ENCODE measurements around the gene TRAPPC3L. TPM values are rescaled to one million over a fixed set of nuclear protein-coding genes. Genes with fewer than 3 reads are reported as not detected.

Gene TRAPPC3L
- total RNA-seq, 1 experiment from 2014 or later = not detected

- Histone ChIP-seq H3K4me3 (ENCODE audit: low read depth, low read length, poor library complexity, severe bottlenecking) (no peak overlapping the region), H3K4me1 (ENCODE audit: insufficient read depth, low read length, poor library complexity, severe bottlenecking) (no peaks in the 10 kb centered on the region), H3K36me3 (ENCODE audit: insufficient read depth, low read length, poor library complexity, severe bottlenecking) (no peaks in the 10 kb centered on the region), H3K27me3 (replicated peaks; ENCODE audit: insufficient read depth, low read depth, low read length, poor library complexity) (no peaks in the 10 kb centered on the region), H3K27ac (ENCODE audit: low read depth, low read length, poor library complexity, severe bottlenecking) (no peak overlapping the region), H3K9me3 (ENCODE audit: low read depth, low read length, poor library complexity, severe bottlenecking) (no peaks in the 10 kb centered on the region)
- TF ChIP-seq CTCF (conservative IDR thresholded peaks at IDR 0.05; ENCODE audit: low read depth, low read length) = no peak
- no peak for TF ChIP-seq EZH2 (IDR thresholded peaks at IDR 0.05; ENCODE audit: borderline replicate concordance, low read depth, low read length, poor library complexity, severe bottlenecking)
- intact Hi-C loops (cut with micrococcal nuclease; ENCODE audit: unreplicated experiment) = no loop called here
- POLR2A ChIA-PET (ENCODE audit: low non-redundant PET) = no interaction called here
- BruUV-seq (replicated peaks) = no TSS peak
- no peak for DNase-seq (ENCODE audit: low spot score)
- CTCF ChIA-PET = no interaction called here
These were observed 95.2 kb downstream of the TRAPPC3L start for GRCh38 chr6:116450185-116450710.

GRCh38 chr6:116449565-116449964 lies 95.9 kb downstream of the TRAPPC3L start:
- Histone ChIP-seq H3K4me3 (ENCODE audit: low read depth, low read length, poor library complexity, severe bottlenecking) (no peak overlapping the region), H3K4me1 (ENCODE audit: insufficient read depth, low read length, poor library complexity, severe bottlenecking) (no peaks in the 10 kb centered on the region), H3K9me3 (ENCODE audit: low read depth, low read length, poor library complexity, severe bottlenecking) (no peaks in the 10 kb centered on the region), H3K36me3 (ENCODE audit: insufficient read depth, low read length, poor library complexity, severe bottlenecking) (no peaks in the 10 kb centered on the region), H3K27ac (ENCODE audit: low read depth, low read length, poor library complexity, severe bottlenecking) (no peak overlapping the region), H3K27me3 (replicated peaks; ENCODE audit: insufficient read depth, low read depth, low read length, poor library complexity) (no peaks in the 10 kb centered on the region)
- CTCF ChIA-PET = no interaction called here
- TF ChIP-seq CTCF (conservative IDR thresholded peaks at IDR 0.05; ENCODE audit: low read depth, low read length) (no peak), EZH2 (IDR thresholded peaks at IDR 0.05; ENCODE audit: borderline replicate concordance, low read depth, low read length, poor library complexity, severe bottlenecking) (no peak)
- POLR2A ChIA-PET (ENCODE audit: low non-redundant PET) = no interaction called here
- no TSS peak for BruUV-seq (replicated peaks)
- intact Hi-C loops (cut with micrococcal nuclease; ENCODE audit: unreplicated experiment) = no loop called here
- DNase-seq (ENCODE audit: low spot score) = no peak

- POLR2A ChIA-PET (ENCODE audit: low non-redundant PET) = no interaction called here
- Histone ChIP-seq H3K27ac (ENCODE audit: low read depth, low read length, poor library complexity, severe bottlenecking) (no peak overlapping the region), H3K9me3 (ENCODE audit: low read depth, low read length, poor library complexity, severe bottlenecking) (no peaks in the 10 kb centered on the region), H3K4me1 (ENCODE audit: insufficient read depth, low read length, poor library complexity, severe bottlenecking) (no peaks in the 10 kb centered on the region), H3K27me3 (replicated peaks; ENCODE audit: insufficient read depth, low read depth, low read length, poor library complexity) (no peaks in the 10 kb centered on the region), H3K36me3 (ENCODE audit: insufficient read depth, low read length, poor library complexity, severe bottlenecking) (no peaks in the 10 kb centered on the region), H3K4me3 (ENCODE audit: low read depth, low read length, poor library complexity, severe bottlenecking) (no peak overlapping the region)
- intact Hi-C loops (cut with micrococcal nuclease; ENCODE audit: unreplicated experiment) = no loop called here
- TF ChIP-seq EZH2 (IDR thresholded peaks at IDR 0.05; ENCODE audit: borderline replicate concordance, low read depth, low read length, poor library complexity, severe bottlenecking) (no peak), CTCF (conservative IDR thresholded peaks at IDR 0.05; ENCODE audit: low read depth, low read length) (no peak)
- CTCF ChIA-PET = no interaction called here
- no peak for DNase-seq (ENCODE audit: low spot score)
- no TSS peak for BruUV-seq (replicated peaks)
These were observed 97.9 kb downstream of the TRAPPC3L start for GRCh38 chr6:116447496-116448011.

Data from A673 (cell line).